ENCODE data around the gene MGST1.
A peak's percentile ranks its signal among the peaks of the same experiment; 100 is the strongest.

The MGST1 gene, protein sequence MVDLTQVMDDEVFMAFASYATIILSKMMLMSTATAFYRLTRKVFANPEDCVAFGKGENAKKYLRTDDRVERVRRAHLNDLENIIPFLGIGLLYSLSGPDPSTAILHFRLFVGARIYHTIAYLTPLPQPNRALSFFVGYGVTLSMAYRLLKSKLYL

DNA sequence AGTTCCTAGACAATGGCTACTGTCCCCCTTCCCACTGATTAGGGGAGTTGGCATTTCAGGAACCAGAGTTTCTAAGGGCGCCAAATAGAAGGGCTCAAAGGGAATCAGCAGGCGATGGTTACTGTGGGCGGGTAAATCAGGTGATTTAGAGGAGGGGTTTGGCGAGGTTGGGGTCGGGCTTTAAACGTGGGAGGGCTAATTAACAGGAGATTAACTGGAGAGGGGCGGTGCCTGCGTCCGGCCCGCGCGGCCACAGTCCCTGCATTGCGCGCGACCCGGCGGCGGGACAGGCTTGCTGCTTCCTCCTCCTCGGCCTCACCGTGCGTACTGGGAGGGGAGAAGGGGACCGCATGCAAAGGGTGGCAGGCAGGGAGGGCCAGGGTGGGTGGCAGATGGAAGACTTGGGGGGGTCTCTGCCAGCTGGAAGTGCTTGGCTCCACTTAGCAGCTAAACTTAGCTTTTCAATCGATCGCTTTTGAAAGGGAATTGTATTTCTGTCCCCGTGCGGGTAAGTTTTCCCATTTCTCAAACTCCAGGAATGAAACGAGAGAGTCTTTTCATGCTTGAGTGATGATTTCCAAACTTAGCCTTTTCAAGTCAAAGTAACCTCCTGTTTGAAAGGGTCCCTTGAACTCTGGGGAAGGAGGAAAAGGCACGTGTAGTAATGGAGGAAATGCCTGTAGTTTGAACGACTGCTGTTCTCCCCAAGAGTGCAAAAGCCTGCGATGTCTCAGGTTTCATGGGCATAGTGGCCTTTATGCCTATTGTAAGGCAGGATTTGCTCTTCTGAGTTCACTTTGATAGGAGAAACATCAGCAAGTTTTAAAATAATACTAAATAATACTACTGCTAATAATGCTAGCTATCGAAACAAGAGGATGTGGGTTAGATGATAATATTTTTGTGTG lies at the start of gene MGST1:
Gene MGST1, plus strand, starts transcription at position 255 of the 908 bp plus-strand sequence. CDS start 6,608 bp downstream, outside the sequence.
- H3K4me3 ChIP-seq (ENCODE audit: low read depth, low read length) = peak within 1 kb of the TSS; percentile 71
- 0 out of 2 replicates have a peak within 1 kb of the TSS, but pooled peaks have one; percentile 4 for H3K27ac ChIP-seq
- peak; percentile 84 for DNase-seq
- no peaks in the 10 kb centered on the region for H3K9me3 ChIP-seq (ENCODE audit: severe bottlenecking)
- H3K36me3 ChIP-seq = no peaks in the 10 kb centered on the region
- TF ChIP-seq, protein P1, sequence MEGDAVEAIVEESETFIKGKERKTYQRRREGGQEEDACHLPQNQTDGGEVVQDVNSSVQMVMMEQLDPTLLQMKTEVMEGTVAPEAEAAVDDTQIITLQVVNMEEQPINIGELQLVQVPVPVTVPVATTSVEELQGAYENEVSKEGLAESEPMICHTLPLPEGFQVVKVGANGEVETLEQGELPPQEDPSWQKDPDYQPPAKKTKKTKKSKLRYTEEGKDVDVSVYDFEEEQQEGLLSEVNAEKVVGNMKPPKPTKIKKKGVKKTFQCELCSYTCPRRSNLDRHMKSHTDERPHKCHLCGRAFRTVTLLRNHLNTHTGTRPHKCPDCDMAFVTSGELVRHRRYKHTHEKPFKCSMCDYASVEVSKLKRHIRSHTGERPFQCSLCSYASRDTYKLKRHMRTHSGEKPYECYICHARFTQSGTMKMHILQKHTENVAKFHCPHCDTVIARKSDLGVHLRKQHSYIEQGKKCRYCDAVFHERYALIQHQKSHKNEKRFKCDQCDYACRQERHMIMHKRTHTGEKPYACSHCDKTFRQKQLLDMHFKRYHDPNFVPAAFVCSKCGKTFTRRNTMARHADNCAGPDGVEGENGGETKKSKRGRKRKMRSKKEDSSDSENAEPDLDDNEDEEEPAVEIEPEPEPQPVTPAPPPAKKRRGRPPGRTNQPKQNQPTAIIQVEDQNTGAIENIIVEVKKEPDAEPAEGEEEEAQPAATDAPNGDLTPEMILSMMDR (IDR thresholded peaks at IDR 0.05; ENCODE audit: low read depth, low read length) = no peak
- no peaks in the 10 kb centered on the region for H3K27me3 ChIP-seq (ENCODE audit: insufficient read depth, low read depth, severe bottlenecking)

DNA sequence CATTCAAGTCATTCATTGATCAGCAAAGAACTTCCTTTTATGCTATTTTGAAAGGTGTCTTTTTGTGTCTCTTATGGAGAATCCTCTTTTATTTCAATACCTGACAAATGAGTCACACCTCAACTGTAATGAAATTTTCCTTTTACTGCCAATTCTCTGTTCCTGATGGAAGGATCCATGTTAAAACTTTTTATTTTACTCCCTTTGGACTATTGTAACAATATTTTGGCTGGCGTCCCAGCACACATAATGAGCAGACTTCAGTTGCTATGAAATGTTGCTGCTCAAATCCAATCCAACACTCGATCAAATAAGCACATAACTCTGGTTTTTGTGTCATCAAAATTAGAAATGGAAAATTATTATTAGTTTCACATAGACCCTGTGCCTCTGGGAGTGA lies 48.0 kb upstream of the MGST1 start:
- H3K36me3 ChIP-seq = no peaks in the 10 kb centered on the region
- no peak for DNase-seq
- no peak overlapping the region for H3K4me3 ChIP-seq (ENCODE audit: low read depth, low read length)
- no peak overlapping the region for H3K27ac ChIP-seq
- TF ChIP-seq, protein P1 (IDR thresholded peaks at IDR 0.05; ENCODE audit: low read depth, low read length) = no peak
- no peaks in the 10 kb centered on the region for H3K9me3 ChIP-seq (ENCODE audit: severe bottlenecking)
- H3K27me3 ChIP-seq (ENCODE audit: insufficient read depth, low read depth, severe bottlenecking) = no peaks in the 10 kb centered on the region

DNA sequence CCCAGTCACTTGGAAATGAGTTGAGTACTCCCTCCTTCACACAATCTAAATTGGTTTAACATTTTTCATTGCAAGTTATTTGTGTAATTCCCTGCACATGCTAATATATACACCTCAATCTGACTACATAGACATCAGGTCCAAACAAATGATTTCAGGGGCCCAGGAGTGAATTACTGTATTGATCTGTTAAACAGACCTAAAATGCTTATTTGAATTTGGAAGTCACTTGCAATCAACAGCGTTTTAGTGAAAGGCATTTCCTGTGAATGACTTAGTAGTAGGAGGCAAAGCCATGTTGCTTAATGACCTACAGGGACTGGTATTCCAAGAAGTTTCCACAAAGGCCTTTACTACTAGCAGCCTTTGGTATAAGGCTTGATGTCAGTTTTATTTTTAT lies 47.3 kb upstream of the MGST1 start:
- H3K27ac ChIP-seq = no peak overlapping the region
- TF ChIP-seq, protein P1 (IDR thresholded peaks at IDR 0.05; ENCODE audit: low read depth, low read length) = no peak
- no peaks in the 10 kb centered on the region for H3K36me3 ChIP-seq
- H3K4me3 ChIP-seq (ENCODE audit: low read depth, low read length) = no peak overlapping the region
- no peaks in the 10 kb centered on the region for H3K27me3 ChIP-seq (ENCODE audit: insufficient read depth, low read depth, severe bottlenecking)
- H3K9me3 ChIP-seq (ENCODE audit: severe bottlenecking) = no peaks in the 10 kb centered on the region
- DNase-seq = no peak

DNA sequence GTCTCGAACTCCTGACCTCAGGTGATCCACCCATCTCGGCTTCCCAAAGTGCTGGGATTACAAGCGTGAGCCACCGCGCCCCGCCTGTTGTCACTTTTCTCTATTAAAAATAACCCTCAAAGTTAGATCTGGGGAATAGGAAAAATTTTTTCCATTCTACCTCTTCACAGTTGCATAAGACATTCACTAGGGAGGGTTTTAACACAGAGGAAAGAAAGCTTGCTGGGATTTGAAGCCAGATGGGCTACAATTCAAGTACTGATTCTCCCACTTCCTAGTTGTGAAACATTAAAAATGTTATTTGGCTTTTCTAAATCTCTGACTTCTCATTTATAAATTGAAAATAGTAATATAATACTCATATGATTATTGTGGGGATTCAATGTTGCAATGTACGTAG lies 46.7 kb upstream of the MGST1 start:
- H3K4me3 ChIP-seq (ENCODE audit: low read depth, low read length) = no peak overlapping the region
- no peak for DNase-seq
- no peaks in the 10 kb centered on the region for H3K27me3 ChIP-seq (ENCODE audit: insufficient read depth, low read depth, severe bottlenecking)
- TF ChIP-seq, protein P1 (IDR thresholded peaks at IDR 0.05; ENCODE audit: low read depth, low read length) = no peak
- no peak overlapping the region for H3K27ac ChIP-seq
- H3K9me3 ChIP-seq (ENCODE audit: severe bottlenecking) = no peaks in the 10 kb centered on the region
- no peaks in the 10 kb centered on the region for H3K36me3 ChIP-seq

DNA sequence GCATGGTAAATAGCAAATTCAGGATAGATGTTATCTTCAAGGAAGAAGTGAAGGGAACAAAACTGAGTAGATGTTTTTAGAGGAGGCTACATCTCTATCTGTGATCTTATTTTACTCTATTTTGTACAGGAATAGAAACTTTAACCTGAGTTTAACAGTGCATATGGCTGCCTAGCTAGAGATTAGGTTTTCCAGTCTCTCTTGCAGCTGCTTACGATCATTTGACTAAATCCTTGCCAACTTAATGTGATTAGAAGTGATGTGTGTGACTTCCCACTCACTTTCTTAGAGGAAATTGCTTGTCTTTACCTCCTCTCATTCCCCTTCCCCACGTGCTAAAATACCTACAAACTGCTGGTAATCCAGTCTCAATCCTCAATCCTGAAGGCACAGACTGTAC lies 43.5 kb upstream of the MGST1 start:
- Histone ChIP-seq H3K27ac (no peak overlapping the region), H3K27me3 (ENCODE audit: insufficient read depth, low read depth, severe bottlenecking) (no peaks in the 10 kb centered on the region), H3K9me3 (ENCODE audit: severe bottlenecking) (peaks cover 2% of the 10 kb centered on the region), H3K36me3 (no peaks in the 10 kb centered on the region), H3K4me3 (ENCODE audit: low read depth, low read length) (no peak overlapping the region)
- TF ChIP-seq, protein P1 (IDR thresholded peaks at IDR 0.05; ENCODE audit: low read depth, low read length) = no peak
- peak; percentile 33 for DNase-seq

Measured in WERI-Rb-1 (cell line).